HepG2 (cell line): ENCODE data around the gene STAB2. TPM values are rescaled to one million over a fixed set of nuclear protein-coding genes. Genes with fewer than 3 reads are reported as not detected.

ENCODE experiments used
- BHLHE40 ChIP-seq: IDR thresholded peaks from 2 replicates; pipeline ENCODE4 v1.6.1; 2011; ENCODE audit warnings: low read length, improper control_type of control experiment
- CEBPB ChIP-seq: IDR thresholded peaks from 2 replicates; pipeline ENCODE4 v1.6.1; 2011; ENCODE audit warnings: low read depth, low read length, improper control_type of control experiment, borderline replicate concordance
- ERF ChIP-seq: IDR thresholded peaks from 2 replicates; pipeline ENCODE4 v1.6.1; 2018; ENCODE audit warnings: missing biosample characterization, missing genetic modification reagents
- JUNB ChIP-seq: sonication (generic); formaldehyde crosslinking; IDR thresholded peaks from 2 replicates; pipeline ENCODE4 v1.8.0; 2022; ENCODE audit warnings: missing genetic modification reagents, mild to moderate bottlenecking, borderline replicate concordance
- MAFK ChIP-seq, 2 experiments: IDR thresholded peaks in 1 of 2; conservative IDR thresholded peaks in 1 of 2; 2 replicates each; pipeline ENCODE4 v1.6.1; 2011; ENCODE audit warnings: improper control_type of control experiment in 2 of 2, low read length in 2 of 2
- MLLT10 ChIP-seq: sonication (generic); formaldehyde crosslinking; IDR thresholded peaks from 2 replicates; pipeline ENCODE4 v1.4.0; 2020; ENCODE audit warnings: missing genetic modification reagents
- NR2F2 ChIP-seq: IDR thresholded peaks from 2 replicates; pipeline ENCODE4 v1.6.1; 2012; ENCODE audit warnings: low read depth, inconsistent platforms, borderline replicate concordance
- RBM39 ChIP-seq: fragments of 200-400 bp; formaldehyde crosslinking; IDR thresholded peaks from one replicate; pipeline ENCODE4 v1.6.1; 2018; ENCODE audit warnings: antibody characterized with exemption, mild to moderate bottlenecking, low read depth, low read length; ENCODE audit not compliant: poor library complexity, severe bottlenecking
- SMARCE1 ChIP-seq: fragments of 450-650 bp; IDR thresholded peaks from 2 replicates; pipeline ENCODE4 v1.6.1; 2017; ENCODE audit warnings: borderline replicate concordance
- SYNCRIP ChIP-seq: fragments of 200-400 bp; formaldehyde crosslinking; IDR thresholded peaks from 2 replicates; pipeline ENCODE4 v1.6.1; 2018; ENCODE audit warnings: mild to moderate bottlenecking, low read depth, low read length; ENCODE audit not compliant: insufficient read depth
- THAP9 ChIP-seq: sonication (generic); formaldehyde crosslinking; IDR thresholded peaks from 2 replicates; pipeline ENCODE4; 2020; ENCODE audit warnings: missing genetic modification reagents, mild to moderate bottlenecking, borderline replicate concordance
- TRAFD1 ChIP-seq: sonication (generic); formaldehyde crosslinking; IDR thresholded peaks from 2 replicates; pipeline ENCODE4 v1.5.1; 2020; ENCODE audit warnings: missing genetic modification reagents, mild to moderate bottlenecking, borderline replicate concordance
- ZBTB26 ChIP-seq: IDR thresholded peaks from 2 replicates; pipeline ENCODE4 v1.6.1; 2016; ENCODE audit warnings: missing compliant biosample characterization, missing genetic modification reagents, borderline replicate concordance
- ZFP91 ChIP-seq: sonication (generic); formaldehyde crosslinking; IDR thresholded peaks from 2 replicates; pipeline ENCODE4 v1.9.0; 2022; ENCODE audit warnings: missing genetic modification reagents, mild to moderate bottlenecking, borderline replicate concordance
- ZNF282 ChIP-seq: fragments of 450-650 bp; IDR thresholded peaks from 2 replicates; pipeline ENCODE4 v1.6.1; 2018; ENCODE audit not compliant: partially characterized antibody
- ZNF333 ChIP-seq: sonication (generic); formaldehyde crosslinking; IDR thresholded peaks from 2 replicates; pipeline ENCODE4 v1.4.0; 2020; ENCODE audit warnings: mild to moderate bottlenecking, missing genetic modification reagents, borderline replicate concordance
- ZNF724P ChIP-seq: sonication (generic); formaldehyde crosslinking; IDR thresholded peaks from 2 replicates; pipeline ENCODE4 v1.8.0; 2022; ENCODE audit warnings: missing genetic modification reagents, borderline replicate concordance
- ZNF737 ChIP-seq: sonication (generic); formaldehyde crosslinking; IDR thresholded peaks from 2 replicates; pipeline ENCODE4 v1.5.0; 2020; ENCODE audit warnings: missing genetic modification reagents, mild to moderate bottlenecking, borderline replicate concordance
- ZUFSP ChIP-seq: sonication (generic); formaldehyde crosslinking; IDR thresholded peaks from 2 replicates; pipeline ENCODE4 v1.9.0; 2021; ENCODE audit warnings: missing genetic modification reagents, mild to moderate bottlenecking, borderline replicate concordance
- polyA plus RNA-seq, 8 experiments: library from polyadenylated mRNA; depleted of rRNA in 3 of 8; stranded (reverse) in 7 of 8; unstranded in 1 of 8; fragments of >200 nt; fragmentation: Illumina TruSeq in 4 of 8; extraction: Trizol in 4 of 8; gene quantifications; 2 replicates each; pipeline versions ENCODE4 v1.2.1 to v1.2.3, GENCODE V29; 2011 to 2016; ENCODE audit warnings: low read depth in 4 of 8, missing spikeins in 1 of 8, mixed read lengths in 1 of 8; ENCODE audit not compliant: insufficient read depth in 1 of 8
- total RNA-seq, 5 experiments: library from RNA; depleted of rRNA; stranded (reverse); fragments of >200 nt; fragmentation: Illumina TruSeq; extraction: Trizol; gene quantifications; 2 replicates each; pipeline ENCODE4 v1.2.3, GENCODE V29; 2016; ENCODE audit warnings: low read depth in 1 of 5

The STAB2 gene
- total and polyA plus RNA-seq, 2 of the 13 experiments (the other 11 are each of a cell fraction or from before 2014, with no cell fraction given): not detected

GRCh38 chr12:103672401-103673119 is 85.5 kb downstream of the STAB2 start (continued):
- peak; percentile 26 to 42; a peak in 2 of 4 replicates for TF ChIP-seq MAFK (conservative IDR thresholded peaks at IDR 0.05 in 1 of 2, IDR thresholded peaks at IDR 0.05 in 1 of 2; ENCODE audit: low read length in 2 of 2)
- no peak for TF ChIP-seq JUNB (CRISPR knock-in tag)
- TF ChIP-seq ZNF282: no peak
- no peak for TF ChIP-seq ZUFSP
- TF ChIP-seq CEBPB: peak; percentile 64; the same call in 1 of the 2 replicates
- no peak for TF ChIP-seq THAP9 (CRISPR knock-in tag)
- no peak for TF ChIP-seq SMARCE1
- no peak for TF ChIP-seq ZNF737 (CRISPR knock-in tag)
- TF ChIP-seq ERF (CRISPR knock-in tag): no peak
- TF ChIP-seq TRAFD1: no peak
- no peak for TF ChIP-seq NR2F2
- TF ChIP-seq ZNF333 (CRISPR knock-in tag): no peak
- TF ChIP-seq MLLT10 (CRISPR knock-in tag): no peak
- no peak for TF ChIP-seq ZNF724P (CRISPR knock-in tag)
- TF ChIP-seq RBM39: no peak
- no peak for TF ChIP-seq BHLHE40
- no peak for TF ChIP-seq ZFP91
- no peak for TF ChIP-seq SYNCRIP
- no peak for TF ChIP-seq ZBTB26 (CRISPR knock-in tag)
